Stimulated activated CD4-positive, alpha-beta T cell treated with anti-CD3 and anti-CD28 coated beads, Interleukin-12 subunit alpha, Interleukin-12 subunit beta, amount 100 ng/mL, for 4 hours (primary cell): Measurements from ENCODE around the gene UHRF1.
A peak's percentile ranks its signal among the peaks of the same experiment; 100 is the strongest.
"Not testable (repeated sequence)": the region's sequence is repeated elsewhere in the genome, so short reads cannot be mapped to it uniquely, and the experiment has no call there.

ENCODE experiments used
- DNase-seq: peaks from one replicate; pipeline ENCODE4 v3.0.0-alpha.2; 2020

UHRF1 gene

DNA sequence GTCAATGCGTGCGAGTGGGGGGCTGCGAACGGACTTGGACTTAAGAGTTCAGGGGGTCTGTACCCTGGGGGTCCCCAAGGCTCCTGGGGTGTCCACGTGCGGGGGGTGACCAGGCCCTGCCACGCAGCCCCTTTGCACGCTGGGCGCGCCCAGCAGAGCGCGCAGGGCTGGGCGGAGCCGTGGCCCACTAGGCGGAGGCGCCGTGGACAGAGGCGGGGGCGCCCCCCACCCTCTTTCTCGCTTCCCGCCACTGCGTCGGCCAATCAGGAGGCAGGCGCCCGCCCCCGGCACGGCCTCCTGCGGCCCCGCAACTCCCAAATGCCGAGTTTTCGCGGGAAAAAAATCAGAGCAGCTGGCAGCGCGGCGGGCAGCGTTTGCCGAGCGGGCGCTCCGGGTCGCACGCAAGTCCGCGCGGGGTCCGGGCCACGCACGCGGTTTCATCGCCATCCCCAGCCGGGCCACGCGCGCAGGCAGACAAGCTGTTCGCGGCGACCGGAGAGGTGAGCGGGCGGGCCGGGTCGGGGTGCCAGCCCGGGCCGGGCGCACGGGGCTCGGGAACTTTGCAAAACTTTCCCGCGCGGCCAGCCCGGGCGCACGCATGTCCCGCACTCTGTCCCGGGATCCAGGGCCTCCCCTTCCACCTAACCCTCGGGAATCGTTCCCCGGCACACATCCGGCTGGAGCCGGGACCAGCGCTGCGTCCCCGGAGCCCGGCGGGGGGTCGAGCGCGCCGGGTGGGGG, at the start of gene UHRF1:
UHRF1 (plus strand) TSS at position 346 of the 741 bp plus-strand sequence. CDS start 1,385 bp downstream, outside the sequence.
- DNase-seq: peak; percentile 68

DNA sequence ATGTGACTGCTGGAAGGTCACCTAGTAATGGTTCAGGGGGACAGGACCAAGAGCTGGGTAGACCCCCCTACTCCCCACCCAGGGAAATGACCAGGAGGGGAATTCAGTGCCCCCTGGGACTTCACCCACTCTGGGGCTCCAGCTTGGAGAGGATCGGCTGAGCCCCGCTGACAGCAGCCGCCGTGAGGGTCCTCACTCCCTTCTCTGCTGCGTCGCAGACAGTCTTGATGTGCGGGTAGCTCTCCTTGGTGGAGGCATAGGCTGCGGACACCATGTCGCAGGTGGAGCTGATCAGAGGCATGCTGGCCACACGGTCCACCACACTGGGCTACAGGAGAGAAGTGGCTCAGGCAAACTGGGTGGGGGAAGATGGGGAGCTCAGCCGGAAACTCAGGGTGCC, 49.6 kb upstream of the UHRF1 start:
- DNase-seq: no peak

DNA sequence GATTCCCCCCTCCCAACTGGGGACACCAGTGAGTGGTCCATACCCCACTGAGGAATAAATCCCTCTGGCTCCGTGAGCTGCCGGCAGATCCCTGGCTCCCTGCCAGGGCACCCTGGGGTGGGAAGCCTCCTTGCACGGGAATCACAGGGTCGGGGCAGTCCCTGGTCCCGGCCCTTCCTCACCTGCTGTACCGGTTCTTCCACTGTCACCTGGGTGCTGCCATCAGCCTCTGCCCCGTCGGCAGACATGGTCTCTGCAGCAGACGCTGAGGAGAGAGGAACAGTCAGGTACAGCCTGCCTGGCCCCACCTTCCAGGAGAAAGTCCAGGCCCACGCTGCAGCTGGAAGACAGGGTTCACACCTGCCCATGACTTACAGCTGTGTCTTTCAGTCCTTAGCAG, 48.2 kb upstream of the UHRF1 start:
- DNase-seq: no peak

DNA sequence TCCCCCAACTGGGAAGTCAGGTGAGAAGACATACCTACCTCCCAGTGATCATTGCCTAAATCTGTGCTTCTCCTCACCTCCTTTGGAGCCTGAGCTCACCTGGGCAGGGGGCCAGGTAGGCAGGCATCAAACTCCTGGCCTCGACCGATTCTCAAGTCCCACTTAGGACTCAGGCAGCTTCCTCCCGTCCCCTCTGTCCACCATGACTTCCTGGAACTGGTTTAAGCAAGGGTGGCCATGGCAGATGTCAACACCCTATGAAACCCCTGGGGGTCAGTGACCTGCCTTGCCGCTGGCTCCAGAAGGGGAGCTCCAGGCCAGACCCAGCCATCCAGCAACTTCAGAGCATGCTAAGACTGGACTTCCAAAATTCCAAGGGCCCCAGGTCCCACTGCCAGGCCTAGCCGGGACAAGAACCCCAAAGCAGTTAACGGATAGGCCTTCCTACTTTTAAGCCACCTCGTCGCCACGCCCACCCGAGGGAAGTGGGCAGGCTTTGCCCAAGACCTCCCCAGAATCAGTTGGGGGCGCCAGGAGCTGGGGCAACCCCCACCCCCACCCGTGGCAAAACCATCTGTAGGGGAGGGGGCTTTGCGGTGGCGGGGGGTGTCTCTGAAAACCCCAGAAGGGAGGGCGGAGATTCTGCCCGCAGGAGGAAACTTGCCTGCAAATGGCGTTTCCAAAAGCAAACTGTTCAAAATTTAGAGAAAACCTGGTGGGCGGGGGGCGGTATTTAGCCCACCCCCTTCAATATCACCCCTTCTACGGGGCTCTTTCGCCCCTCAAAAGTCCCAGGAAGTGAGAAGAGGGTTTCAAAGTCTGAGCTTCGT, 42.5 kb upstream of the UHRF1 start:
- peak; percentile 41 for DNase-seq

DNA sequence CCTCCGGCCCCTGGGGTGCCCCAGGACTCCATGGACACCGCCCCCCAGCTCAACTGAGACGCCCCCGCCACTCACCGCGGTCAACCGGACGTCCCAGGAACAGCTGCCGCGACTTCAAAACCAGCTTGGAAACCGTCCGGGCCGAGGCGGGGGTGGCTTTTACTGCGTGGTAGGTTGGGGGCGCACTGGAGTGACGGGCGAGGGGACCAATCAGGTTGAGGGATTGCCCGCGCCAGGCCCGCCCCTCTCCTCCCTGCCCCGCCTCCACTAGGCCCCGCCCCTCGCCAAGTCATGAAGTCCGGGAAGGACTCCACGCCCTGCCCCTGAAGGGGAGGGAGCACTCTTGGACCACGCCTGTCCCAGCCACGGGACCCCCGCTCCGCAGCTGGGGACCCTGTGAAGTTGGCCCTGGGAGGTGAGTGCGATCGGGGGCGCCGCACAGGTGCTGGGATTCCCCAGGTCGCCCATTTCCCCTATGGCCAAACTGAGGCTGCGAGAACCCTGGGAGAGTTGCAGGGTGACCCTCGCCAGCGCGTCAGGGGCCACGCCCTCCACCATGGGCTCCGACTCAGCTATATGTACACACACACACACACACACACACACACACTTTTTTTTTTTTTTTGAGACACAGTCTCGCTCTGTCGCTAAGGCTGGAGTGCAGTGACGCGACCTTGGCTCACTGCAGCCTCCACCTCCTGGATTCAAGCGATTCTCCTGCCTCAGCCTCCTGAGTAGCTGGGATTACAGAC, 41.6 kb upstream of the UHRF1 start, which contains the start of gene PLIN3:
PLIN3 (minus strand) TSS at position 134 of the 752 bp plus-strand sequence. CDS start 6,273 bp downstream, outside the sequence.
- DNase-seq: peak; percentile 95

DNA sequence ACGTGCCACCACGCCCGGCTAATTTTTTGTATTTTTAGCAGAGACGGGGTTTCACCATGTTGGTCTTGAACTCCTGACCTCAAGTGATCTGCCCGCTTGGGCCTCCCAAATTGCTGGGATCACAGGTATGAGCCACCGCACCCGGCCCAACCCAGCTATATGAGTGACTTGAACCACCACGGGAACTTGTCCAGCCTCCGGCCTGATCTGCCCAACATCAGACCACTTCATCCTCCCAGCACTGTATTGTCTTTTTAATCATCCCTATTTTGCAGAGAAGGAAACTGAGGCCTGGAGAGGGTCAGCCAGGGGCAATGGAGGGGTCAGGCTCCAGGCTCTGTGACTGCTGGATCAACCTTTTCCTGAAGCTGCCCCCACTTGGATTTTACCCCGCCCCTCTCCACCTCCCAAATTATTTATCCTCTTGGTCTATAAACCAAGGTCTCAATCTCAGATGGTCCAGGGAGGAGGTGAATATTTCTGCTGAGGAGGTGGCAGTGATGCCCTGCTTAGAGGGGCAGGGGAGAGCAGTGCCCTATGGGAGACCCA, 40.9 kb upstream of the UHRF1 start:
- DNase-seq: no peak

DNA sequence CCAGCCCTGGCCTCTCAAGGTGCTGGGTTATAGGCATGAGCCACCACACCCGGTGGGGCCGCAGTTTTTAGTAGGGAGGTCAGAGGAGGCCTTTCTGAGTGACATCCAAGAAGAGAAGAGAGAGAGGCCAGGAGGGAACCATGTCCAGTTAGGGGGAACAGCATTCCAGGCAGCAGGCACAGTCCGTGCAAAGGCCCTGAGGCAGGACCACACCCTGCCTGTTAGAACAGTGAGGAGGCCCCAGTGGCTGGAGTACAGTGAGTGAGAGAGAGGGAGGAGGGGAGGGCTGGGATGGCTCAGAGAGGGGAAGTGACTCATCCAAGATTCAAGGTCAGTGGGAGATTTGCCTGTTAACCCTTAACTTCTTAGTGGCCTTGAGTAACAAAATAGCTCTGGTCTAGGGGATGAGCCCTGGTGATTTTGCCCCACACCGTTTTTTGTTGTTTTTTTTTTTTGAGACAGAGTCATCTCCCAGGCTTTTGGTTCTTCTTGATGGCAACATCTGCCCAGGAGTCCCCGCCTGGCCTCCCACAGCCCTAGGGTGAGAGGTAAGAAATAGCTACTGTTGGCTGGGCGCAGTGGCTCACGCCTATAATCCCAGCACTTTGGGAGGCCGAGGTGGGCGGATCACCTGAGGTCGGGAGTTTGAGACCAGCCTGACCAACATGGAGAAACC, 39.1 kb upstream of the UHRF1 start:
- peak; percentile 10 for DNase-seq

DNA sequence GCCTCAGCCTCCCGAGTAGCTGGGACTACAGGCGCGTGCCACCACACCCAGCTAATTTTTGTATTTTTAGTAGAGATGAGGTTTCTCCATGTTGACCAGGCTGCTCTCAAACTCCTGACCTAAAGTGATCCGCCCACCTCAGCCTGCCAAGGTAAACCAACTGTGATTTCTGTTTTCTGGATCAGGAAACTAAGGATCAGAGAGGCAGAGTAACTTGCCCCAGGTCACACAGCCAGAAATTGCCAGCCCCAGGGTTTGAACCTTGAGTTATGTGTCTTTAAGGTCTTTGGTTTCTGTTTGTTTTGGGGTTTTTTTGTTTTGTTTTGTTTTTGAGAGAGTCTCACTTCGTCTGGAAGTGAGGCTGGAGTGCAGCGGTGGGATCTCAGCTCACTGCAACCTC, 37.6 kb upstream of the UHRF1 start:
- DNase-seq: no peak

DNA sequence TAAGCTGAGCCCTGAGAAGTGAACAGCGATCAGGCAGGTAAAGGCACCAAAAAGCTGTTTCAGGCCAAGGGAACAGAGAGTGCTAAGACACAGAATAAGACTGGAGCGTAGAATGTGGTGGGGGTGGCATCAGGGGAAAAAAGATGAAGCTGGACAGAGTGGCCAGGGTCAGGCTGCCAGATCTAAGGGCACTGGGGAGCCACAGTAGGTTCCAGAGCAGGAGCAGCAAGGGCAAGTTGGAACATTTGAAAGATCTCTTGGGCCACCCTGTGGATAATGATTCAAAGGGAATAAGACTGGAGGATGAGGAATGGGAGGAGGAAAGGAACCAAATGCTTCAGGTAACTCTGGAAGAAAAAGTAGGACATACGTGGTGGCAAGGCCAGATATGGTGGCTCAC, 35.4 kb upstream of the UHRF1 start:
- DNase-seq: no peak

DNA sequence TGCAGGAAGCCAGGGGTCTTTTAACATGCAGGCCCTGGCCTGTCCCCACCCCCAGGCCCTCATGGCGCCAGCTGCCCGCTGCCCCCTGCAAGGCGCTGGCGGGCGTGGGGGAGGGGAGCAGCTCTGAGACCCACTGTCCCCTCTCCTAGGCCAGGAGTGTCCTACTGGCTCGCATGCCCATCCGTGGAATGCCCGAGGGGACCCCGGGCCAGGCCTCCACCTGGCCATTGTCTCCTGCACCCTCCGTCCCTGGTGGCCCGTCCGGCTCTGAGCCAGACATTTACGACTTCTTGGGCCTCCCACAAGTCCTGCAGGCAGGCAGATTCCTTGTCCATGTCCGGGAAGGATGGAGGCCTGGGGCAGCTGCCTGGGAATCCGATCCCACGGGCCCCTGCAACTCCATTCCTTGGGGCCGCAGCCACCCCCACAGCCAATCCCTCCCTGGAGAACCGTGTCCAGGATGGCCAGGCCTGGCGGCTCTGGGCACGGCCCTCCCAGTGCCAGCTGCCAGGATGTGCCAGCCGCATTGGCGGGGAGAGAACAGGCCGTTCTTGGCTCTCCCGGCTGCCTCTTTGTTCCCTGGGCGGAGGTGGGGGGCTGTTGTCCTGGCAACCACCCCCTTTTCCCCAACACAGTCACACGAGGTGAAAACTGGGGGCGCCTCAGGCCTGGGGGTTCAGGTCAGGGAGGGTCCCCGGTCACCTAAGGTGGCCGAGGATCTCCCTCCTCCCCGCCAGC, 31.4 kb upstream of the UHRF1 start:
- no peak for DNase-seq

DNA sequence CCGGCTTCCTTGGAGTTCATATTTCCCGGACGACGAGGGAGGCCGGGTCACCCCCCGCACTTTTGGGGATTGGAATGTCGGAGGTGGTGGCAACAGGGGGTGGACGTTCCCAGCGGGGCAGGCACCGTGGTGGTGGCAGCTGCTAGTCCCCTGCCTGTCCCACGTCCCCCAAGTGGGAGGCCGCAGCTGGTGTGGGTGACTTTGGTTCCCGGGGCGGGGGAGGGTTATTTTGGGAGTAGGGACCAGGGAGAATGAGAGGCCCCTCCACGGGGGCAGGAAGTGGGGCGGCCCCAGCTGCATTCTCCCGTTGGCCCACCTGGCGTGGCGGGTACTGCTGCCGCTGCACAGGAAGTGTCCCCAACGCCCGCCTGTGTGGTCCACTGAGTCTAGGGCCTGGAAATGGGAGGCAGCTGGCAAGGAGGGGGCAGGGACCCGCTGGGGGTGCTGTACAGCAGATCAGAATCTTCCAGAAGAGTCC, 30.8 kb upstream of the UHRF1 start:
- DNase-seq: no peak

DNA sequence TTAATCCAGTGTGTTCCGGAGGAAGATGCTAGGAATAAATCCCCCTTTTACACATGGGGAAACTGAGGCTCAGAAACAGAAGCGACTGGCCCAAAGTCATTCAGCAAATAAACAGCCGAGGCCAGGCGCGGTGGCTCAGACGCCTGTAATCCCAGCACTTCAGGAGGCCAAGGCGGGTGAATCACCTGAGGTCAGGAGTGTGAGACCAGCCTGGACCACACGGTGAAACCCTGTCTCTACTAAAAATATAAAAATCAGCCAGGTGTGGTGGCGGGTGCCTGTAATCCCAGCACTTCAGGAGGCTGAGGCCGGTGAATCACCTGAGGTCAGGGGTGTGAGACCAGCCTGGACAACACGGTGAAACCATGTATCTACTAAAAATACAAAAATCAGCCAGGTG, 30.3 kb upstream of the UHRF1 start:
- DNase-seq: no peak

DNA sequence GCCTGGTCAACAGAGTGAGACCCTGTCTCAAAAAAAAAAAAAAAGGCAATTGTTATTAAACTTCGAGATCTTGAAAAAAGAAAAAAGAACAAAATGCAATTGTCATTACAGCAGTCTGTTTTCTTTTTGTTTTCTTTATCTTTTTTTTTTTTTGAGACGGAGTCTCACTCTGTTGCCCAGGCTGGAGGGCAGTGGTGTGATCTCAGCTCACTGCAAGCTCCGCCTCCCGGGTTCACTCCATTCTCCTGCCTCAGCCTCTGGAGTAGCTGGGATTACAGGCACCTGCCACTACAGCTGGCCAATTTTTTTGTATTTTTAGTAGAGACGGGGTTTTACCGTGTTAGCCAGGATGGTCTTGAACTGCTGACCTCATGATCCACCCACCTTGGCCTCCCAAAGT, 26.4 kb upstream of the UHRF1 start:
- not testable (repeated sequence) for DNase-seq

DNA sequence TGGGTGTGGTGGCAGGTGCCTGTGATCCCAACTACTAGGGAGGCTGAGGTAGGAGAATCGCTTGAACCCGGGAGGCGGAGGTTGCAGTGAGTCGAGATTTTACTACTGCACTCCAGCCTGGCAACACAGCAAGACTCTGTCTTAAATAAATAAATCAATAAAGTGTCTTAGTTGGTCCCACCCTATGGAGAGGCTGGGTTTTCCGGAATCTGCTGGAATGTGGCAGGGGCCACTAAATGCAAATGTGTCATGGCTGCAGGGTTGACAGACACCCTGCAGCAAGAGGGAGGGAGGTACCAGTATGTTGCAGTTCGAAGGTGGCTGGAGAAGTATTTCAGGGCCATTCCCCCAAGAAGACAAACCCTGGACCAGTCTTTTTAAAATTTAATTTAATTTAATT, 24.3 kb upstream of the UHRF1 start:
- DNase-seq: not testable (repeated sequence)

DNA sequence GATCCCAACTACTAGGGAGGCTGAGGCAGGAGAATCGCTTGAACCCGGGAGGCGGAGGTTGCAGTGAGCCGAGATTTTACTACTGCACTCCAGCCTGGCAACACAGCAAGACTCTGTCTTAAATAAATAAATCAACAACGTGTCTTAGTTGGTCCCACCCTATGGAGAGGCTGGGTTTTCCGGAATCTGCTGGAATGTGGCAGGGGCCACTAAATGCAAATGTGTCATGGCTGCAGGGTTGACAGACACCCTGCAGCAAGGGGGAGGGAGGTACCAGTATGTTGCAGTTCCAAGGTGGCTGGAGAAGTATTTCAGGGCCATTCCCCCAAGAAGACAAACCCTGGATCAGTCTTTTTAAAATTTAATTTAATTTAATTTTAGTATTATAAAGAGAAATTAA, 21.5 kb upstream of the UHRF1 start:
- not testable (repeated sequence) for DNase-seq

DNA sequence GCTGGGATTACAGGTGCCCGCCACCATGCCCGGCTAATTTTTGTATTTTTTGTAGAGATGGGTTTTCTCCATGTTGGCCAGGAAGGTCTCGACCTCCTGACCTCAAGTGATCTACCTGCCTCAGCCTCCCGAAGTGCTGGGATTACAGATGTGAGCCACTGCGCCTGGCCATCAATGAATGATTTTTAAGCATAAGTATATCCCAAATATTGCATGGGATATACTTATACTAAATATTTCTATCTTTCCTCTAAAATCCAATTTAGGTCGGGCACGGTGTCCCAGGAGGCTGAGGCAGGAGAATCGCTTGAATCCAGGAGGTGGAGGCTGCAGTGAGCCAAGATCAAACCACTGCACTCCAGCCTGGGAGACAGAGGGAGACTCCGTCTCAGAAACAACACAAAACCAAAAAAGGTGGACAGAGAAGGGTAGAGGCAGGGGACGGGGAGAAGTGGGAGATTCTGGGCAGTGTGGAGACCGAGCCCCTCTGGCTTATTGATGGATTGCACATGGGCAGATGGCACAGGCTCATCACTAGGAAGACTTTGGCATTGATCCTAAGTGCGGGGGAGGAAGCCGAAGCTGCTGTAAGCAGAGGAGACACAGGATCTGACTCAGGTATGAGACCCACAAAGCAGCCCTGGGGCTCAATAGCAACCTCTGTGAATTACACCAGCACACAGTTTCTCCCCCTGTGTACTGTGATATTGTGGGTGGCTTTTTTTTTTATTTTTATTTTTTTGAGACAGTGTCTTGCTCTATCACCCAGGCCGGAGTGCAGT, 20.1 kb upstream of the UHRF1 start:
- no peak for DNase-seq

DNA sequence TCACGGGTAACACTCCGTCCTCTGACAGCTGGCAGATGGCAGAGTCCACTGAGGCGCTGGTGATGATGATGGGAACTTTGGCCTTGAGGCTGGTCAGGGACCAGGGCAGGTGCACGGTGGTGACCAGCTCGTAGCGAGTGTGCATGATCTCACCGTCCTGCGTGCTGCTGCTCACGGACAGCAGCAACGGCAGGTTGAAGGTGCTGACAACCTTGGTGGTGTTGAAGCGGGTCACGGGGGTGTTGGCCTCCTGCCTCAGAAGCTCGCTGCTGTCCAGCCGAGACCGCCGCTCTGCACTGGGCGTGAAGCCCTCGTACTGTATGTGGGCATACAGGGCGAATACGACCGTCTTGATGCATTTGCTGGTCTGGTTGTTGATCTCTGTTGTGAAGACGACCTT, 18.2 kb upstream of the UHRF1 start:
- no peak for DNase-seq

DNA sequence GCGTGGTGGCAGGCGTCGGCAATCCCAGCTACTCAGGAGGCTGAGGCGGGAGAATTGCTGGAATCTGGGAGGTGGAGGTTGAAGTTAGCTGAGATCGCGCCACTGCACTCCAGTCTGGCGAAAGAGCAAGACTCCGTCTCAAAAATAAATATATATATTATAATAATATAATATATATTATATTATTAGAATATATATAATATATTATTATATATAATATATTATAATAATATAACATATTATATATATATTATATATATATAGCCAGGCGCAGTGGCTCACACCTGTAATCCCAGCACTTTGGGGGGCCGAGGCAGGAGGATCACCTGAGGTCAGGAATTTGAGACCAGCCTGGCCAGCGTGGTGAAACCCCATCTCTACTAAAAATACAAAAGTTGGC, 16.3 kb upstream of the UHRF1 start:
- not testable (repeated sequence) for DNase-seq

DNA sequence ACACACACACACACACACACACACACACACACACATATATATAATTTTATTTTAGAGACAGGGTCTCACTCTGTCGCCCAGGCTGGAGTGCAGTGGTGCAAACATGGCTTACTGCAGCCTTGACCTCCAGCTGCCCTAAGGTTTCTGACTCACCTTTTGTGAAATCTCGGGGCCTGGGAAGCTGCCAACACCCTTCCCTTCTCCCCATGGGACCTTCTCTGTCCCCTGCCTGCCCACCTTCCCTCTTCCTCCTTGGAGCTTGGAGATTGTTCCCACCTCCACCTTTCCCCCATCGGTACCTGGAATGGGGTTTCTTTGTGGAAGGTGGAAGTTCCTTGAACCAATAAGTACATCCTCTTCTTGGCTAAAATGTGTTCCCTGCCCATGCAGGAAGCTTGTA, 12.9 kb upstream of the UHRF1 start:
- no peak for DNase-seq

DNA sequence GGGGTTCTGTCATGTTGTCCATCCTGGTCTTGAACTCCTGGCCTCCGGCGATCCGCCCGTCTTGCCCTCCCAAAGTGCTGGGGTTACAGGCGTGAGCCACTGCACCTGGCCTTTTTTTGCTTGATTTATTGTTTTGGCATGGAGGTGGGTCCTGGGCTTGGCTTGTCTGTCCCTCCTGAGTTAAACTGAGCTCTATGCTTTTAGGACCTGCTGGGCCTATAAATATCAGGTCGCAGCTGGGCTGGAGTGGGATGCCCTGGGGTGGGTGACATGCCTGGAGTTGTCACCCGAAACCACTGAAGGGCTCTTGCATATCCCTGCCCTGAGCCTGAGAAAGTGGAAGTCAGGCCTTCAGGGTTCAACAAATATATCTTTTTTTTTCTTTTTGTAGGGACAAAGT, 12.2 kb upstream of the UHRF1 start:
- no peak for DNase-seq

DNA sequence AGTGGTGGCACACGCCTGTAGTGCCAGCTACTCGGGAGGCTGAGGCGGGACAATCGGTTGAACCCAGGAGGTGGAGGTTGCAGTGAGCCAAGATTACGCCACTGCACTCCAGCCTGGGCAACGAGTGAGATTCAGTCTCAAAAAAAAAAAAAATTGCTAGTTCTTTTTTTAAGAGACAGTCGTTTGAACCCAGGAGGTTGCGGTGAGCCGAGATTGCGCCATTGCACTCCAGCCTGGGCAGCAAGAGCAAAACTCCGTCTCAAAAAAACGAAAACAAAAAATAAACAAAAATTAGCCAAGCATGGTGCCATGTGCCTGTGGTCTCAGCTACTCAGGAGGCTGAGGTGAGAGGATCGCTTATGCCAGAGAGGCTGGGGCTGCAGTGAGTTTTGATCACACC, 8.4 kb upstream of the UHRF1 start:
- not testable (repeated sequence) for DNase-seq
